OCI-LY7 (cell line): ENCODE results near the gene ZSWIM1.

Experiments used
- EZH2phosphoT487 ChIP-seq: fragments of 200-600 bp; sonication (generic); IDR thresholded peaks from 2 replicates; pipeline ENCODE4 v1.6.1; 2018; ENCODE audit warnings: low read depth, borderline replicate concordance, mild to moderate bottlenecking, mixed run types, antibody characterized with exemption, low read length, moderate library complexity, mixed read lengths
- TF ChIP-seq, protein P1 (sequence below): fragments of 200-600 bp; sonication (generic); conservative IDR thresholded peaks from 2 replicates; pipeline ENCODE4 v1.5.1; 2014; ENCODE audit warnings: mild to moderate bottlenecking, antibody characterized with exemption, low read length, moderate library complexity, mixed read lengths

DNA sequence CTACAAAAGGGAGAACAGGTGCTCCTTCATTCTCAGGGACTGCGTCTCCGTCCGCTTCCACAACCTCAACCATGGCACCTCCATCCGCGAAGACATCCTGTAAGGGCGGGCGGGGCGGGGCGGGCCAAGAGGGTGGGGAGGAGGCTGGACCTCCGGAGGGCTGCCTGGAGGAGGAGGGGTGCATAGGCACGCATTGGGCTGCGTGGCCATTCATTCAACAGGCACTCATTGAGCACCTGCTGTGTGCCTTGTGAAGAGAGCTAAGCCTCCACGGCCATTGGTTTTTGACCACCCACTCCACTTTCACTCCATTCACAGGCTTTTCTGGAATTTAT lies 23.2 kb upstream of the ZSWIM1 start:
- TF ChIP-seq, protein P1, sequence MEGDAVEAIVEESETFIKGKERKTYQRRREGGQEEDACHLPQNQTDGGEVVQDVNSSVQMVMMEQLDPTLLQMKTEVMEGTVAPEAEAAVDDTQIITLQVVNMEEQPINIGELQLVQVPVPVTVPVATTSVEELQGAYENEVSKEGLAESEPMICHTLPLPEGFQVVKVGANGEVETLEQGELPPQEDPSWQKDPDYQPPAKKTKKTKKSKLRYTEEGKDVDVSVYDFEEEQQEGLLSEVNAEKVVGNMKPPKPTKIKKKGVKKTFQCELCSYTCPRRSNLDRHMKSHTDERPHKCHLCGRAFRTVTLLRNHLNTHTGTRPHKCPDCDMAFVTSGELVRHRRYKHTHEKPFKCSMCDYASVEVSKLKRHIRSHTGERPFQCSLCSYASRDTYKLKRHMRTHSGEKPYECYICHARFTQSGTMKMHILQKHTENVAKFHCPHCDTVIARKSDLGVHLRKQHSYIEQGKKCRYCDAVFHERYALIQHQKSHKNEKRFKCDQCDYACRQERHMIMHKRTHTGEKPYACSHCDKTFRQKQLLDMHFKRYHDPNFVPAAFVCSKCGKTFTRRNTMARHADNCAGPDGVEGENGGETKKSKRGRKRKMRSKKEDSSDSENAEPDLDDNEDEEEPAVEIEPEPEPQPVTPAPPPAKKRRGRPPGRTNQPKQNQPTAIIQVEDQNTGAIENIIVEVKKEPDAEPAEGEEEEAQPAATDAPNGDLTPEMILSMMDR: no peak
- TF ChIP-seq EZH2phosphoT487: no peak
